HEK293 (cell line): ENCODE data around the gene HTR6.

Experiments used
- PBX3 ChIP-seq: sonication (generic); formaldehyde crosslinking; IDR thresholded peaks from 2 replicates; pipeline ENCODE4 v1.8.1; 2022; ENCODE audit warnings: mild to moderate bottlenecking, moderate library complexity, missing genetic modification reagents
- PRDM1 ChIP-seq: fragments of 450-650 bp; formaldehyde crosslinking; IDR thresholded peaks from 2 replicates; pipeline ENCODE4; 2016; ENCODE audit warnings: missing biosample characterization, missing genetic modification characterization
- ZBTB8A ChIP-seq: fragments of 450-650 bp; formaldehyde crosslinking; IDR thresholded peaks from 2 replicates; pipeline ENCODE4 v1.5.1; 2016; ENCODE audit warnings: missing biosample characterization, missing genetic modification characterization
- ZNF747 ChIP-seq: fragments of 450-650 bp; formaldehyde crosslinking; IDR thresholded peaks from 2 replicates; pipeline ENCODE4 v1.5.1; 2016; ENCODE audit warnings: missing biosample characterization, missing genetic modification characterization
- TF ChIP-seq, protein P1 (sequence below): fragments of 450-650 bp; formaldehyde crosslinking; IDR thresholded peaks from 2 replicates; pipeline ENCODE4 v1.5.1; 2016; ENCODE audit warnings: missing biosample characterization, missing genetic modification characterization

- TF ChIP-seq PRDM1 (tag by site-specific recombination) (no peak), PBX3 (CRISPR knock-in tag) (no peak), ZNF747 (tag by site-specific recombination) (no peak), ZBTB8A (tag by site-specific recombination) (no peak)
- TF ChIP-seq, protein P1, sequence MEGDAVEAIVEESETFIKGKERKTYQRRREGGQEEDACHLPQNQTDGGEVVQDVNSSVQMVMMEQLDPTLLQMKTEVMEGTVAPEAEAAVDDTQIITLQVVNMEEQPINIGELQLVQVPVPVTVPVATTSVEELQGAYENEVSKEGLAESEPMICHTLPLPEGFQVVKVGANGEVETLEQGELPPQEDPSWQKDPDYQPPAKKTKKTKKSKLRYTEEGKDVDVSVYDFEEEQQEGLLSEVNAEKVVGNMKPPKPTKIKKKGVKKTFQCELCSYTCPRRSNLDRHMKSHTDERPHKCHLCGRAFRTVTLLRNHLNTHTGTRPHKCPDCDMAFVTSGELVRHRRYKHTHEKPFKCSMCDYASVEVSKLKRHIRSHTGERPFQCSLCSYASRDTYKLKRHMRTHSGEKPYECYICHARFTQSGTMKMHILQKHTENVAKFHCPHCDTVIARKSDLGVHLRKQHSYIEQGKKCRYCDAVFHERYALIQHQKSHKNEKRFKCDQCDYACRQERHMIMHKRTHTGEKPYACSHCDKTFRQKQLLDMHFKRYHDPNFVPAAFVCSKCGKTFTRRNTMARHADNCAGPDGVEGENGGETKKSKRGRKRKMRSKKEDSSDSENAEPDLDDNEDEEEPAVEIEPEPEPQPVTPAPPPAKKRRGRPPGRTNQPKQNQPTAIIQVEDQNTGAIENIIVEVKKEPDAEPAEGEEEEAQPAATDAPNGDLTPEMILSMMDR (tag by site-specific recombination), result no peak
These were observed 41.5 kb downstream of the HTR6 start for GRCh38 chr1:19706136-19706535.
